ENCODE measurements around the gene PIWIL1.

PIWIL1 gene

DNA sequence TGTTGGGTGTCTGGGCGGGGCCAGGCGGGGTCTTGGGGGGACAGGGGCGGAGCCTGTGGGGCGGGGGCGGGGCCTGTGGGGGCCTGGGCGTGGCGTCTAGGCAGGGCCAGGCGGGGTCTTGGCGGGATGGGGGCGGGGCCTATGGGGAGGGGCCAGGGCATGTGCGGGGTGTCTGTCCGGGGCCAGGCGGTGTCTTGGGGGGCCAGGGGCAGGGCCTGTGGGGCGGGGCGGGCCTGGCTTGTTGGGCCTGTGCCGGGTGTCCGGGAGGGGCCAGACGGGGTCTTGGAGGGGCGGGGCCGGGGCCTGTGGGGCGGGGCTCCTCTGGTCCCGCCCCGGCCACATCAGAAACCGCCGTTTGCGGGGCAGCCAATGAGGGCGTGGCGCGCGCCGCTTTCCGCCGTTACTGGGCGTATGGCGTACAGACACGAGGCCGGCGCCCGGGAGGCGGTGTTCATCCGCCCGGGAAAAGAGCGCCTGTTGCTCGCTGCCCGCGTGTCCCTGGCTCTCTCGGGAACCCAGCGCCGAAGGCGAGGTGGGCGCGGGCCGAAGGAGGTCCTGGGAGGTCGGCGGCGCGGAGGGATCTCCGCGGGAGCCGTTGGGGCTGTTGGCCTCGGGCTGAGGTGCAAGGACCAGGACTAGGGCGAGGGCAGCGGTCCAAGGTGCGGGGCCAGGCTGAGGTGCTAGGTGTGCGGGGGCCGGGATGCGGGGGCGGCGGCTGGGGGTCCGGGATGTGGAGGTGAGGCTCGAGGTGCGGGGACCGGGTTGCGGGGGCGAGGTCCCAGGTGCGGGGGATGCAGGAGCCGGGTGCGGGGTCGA lies at the start of gene PIWIL1:
Gene PIWIL1, plus strand, starts transcription at position 400 of the 816 bp plus-strand sequence. CDS start 4,705 bp downstream, outside the sequence.
- no peak for DNase-seq (ENCODE audit: low read depth in 2 of 2)

DNA sequence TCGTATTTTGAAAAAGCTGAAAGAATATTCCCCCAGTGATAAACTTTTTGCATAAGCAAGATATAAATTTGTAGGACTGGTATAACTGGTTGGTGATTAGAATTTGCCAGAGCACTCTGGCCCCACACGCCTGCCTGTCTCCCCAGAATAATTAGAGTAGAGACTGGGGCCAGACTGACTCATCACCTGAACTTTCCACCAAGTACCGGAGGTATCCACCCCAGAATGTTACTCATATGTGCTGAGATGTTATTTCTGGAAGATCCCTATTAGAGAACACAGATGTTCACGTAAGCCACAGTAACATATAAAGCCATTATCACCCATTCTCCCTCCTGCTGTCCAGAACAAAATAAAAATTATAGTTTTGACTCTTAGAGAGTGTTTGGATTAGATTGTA lies 49.5 kb upstream of the PIWIL1 start:
- DNase-seq (ENCODE audit: low read depth in 2 of 2), result no peak

DNA sequence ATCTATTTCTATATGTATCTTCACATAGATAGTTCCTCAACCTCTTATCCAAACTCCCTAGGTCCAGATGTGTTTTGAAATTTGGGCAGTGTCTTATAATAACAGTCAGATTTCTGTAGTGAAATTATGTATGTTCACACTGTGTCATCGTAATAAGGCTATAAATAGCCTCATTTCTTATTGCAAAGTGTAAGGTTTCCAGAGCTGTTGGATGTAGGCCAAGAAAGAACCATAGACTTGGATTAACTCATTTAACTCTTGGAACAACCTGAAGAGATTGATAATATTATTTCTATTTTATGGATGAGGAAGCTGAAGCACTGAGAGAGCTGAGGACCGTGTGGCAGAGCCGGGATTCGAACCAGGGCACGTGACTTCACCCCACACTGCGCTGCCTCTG lies 49.0 kb upstream of the PIWIL1 start:
- peak in 1 of 2 experiments; percentile 2 for DNase-seq (ENCODE audit: low read depth in 2 of 2)

- DNase-seq (ENCODE audit: low read depth in 2 of 2), result no peak
These were observed 47.6 kb upstream of the PIWIL1 start for GRCh38 chr12:130290114-130290513.

DNA sequence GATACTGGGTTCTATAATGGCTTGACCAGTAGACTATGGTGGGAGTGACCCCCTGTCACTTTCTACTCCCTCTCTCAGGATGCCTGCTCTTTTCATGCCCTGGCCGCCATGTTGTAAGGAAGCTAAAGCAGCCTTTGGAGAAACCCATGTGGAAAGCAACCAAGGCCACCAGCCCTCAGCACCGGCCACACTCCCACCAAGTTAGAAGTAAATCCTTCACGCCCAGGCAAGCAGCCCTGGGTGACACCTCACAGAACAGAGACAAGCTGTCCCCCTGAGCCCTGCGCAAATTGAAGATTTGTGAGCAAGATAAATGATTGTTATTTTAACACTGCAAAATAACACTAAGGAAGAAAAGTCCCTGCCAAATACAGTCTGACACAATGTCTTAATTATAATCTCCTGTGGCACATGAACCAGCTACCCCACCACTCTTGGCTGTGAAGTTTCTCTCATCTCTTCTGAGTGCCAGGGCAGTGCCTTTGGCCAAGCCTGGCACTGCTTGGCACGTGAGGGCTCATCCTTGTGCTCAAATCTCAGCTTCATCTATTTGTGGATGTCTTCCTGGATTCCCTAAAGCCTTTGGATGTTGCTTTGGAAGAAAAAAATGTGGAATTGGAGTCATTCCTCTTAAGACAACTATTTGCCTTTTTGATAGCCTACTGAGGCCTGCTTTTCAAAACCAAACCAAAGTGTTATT lies 39.2 kb upstream of the PIWIL1 start:
- DNase-seq (ENCODE audit: low read depth in 2 of 2), result no peak

- DNase-seq (ENCODE audit: low read depth in 2 of 2), result no peak
These were observed 38.1 kb upstream of the PIWIL1 start for GRCh38 chr12:130299574-130299973.

DNA sequence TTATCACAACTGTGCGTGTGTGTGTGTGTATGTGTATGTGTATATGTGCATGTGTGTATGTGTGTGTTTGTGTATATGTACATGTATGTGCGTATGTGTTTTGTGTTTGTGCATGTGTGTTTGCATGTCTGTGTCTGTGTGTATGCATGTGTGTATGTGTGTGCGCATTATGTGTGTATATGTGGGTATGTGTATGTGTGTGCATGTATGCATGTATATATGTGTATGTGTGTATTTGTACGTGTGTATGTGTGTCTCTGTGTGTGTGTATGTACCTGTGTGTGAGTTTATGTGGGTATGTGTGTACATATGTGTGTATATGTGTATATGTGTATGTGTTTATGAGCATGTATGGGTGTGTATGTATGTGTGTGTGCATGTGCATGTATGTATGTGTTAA lies 37.6 kb upstream of the PIWIL1 start:
- DNase-seq (ENCODE audit: low read depth in 2 of 2), result no peak

DNA sequence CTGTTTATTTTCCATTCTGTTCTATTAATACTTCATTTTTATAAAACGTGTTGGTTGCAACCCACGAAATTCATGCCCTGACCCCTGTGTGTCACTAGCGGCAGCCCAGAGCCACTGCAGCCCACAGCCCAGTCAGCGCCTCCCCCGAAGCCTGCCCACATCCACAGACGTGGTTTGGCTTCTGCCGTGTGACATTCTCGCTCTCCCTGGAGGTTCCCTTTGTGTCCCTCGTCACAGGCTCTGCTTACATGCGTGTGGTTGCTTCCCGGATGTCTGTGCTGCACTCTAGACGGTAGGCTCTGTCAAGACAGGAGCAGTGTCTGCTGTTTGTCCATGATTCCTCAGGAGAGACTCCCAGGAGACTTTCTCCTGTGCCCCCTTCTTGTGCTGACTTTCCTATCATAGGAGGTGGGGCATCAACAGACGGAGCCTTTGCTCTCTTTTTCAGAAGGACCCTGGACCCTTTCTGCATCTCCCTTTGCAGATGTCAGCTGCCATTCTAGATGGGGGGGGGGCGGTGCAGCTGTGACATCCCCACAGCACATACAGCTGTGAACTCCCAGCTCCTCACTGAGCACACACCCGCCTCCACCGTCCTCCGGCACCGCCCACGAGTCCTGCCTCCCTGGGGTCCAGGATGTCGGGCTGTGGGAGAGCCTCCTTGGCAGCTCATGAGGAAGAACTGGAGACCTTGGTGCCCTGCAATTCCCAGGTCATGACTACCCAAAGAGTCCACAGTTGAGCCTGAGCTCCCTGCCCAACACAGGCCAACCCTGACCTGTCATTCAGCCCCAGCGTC lies 36.8 kb upstream of the PIWIL1 start:
- no peak for DNase-seq (ENCODE audit: low read depth in 2 of 2)

DNA sequence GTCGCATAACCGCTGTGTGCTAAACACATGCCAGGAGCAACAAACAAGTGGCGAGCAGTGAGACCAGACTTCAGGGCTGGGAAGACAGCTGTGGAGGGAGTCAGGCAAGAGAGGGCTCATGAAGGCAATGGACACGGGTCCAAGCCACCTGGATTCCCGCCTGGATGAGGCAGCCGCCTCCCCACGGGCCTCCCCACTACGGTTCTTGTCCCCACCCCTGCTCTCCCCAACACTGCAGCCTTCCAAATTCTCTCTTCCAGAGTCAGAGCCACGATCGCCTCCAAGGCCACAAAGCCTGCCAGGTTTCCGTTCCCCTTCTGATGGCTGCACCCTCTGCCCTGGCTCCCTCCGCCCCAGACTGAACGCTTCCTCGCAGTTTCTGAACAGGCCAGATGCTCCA lies 36.1 kb upstream of the PIWIL1 start:
- DNase-seq (ENCODE audit: low read depth in 2 of 2), result no peak

GRCh38 chr12:130303781-130304180 lies 33.9 kb upstream of the PIWIL1 start:
- no peak for DNase-seq (ENCODE audit: low read depth in 2 of 2)

- no peak for DNase-seq (ENCODE audit: low read depth in 2 of 2)
These were observed 29.8 kb upstream of the PIWIL1 start for GRCh38 chr12:130307859-130308258.

DNA sequence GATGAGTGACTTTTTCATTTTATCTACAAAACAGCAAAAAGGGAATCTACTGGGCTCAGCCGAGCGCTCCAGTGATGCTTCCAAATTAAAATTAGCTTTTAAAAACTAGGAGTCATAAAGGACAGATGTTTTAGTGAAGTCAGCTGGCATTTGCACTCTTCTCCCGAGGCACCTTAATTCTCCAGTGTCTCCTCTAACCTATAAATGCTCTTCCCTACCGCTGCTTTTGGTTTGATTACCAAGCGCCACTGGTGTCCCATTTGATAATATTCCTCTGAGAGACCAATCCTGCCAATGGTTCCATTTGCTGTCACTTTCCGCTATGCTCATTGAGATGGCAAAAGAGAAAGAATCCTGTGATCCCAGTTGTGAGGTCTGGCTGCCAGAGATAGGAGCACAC lies 29.3 kb upstream of the PIWIL1 start:
- DNase-seq (ENCODE audit: low read depth in 2 of 2), result no peak

DNA sequence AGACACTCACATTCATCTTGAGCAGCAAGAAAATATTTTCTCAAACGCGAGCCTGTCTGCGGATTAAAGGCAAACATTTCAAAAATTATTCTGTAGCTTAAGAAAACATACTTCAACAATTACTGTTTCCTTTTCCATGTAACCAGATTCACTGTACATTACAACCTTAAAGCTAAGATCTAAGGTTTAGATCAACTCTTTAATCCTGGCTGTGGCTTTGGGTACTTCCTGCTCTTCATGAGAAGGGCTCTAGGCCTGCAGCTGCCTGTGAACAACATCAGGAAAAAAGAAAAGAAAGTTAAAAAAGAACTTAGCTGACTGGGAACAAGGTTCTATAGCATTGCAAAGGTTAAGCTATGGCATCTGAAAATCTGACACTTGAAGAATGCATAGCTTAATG lies 21.4 kb upstream of the PIWIL1 start:
- DNase-seq (ENCODE audit: low read depth in 2 of 2), result no peak

DNA sequence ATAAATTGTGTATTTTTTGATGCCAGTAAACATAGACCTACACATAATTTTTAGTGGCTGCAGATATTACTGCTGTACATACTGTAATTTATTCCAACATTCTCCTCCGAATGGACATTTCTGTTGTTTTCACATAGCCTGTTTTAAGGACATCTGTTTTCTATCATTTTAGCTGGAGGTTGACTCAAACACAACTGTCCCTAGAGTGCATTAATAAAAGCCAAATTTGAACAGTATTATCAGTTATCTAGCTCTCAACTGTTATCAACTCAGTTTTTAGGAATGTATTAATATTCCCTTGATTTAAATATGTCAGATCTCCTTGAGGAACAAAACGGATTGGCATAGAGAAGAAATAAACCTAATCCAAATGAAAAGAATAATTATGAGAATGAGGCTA lies 17.2 kb upstream of the PIWIL1 start:
- DNase-seq (ENCODE audit: low read depth in 2 of 2), result no peak

- DNase-seq (ENCODE audit: low read depth in 2 of 2), result no peak
These were observed 15.4 kb upstream of the PIWIL1 start for GRCh38 chr12:130322263-130322662.

- no peak for DNase-seq (ENCODE audit: low read depth in 2 of 2)
These were observed 7.0 kb upstream of the PIWIL1 start for GRCh38 chr12:130330685-130331084.

GRCh38 chr12:130331146-130331545 lies 6.5 kb upstream of the PIWIL1 start:
- no peak for DNase-seq (ENCODE audit: low read depth in 2 of 2)

GRCh38 chr12:130333341-130333740 lies 4.3 kb upstream of the PIWIL1 start:
- no peak for DNase-seq (ENCODE audit: low read depth in 2 of 2)

- no peak for DNase-seq (ENCODE audit: low read depth in 2 of 2)
These were observed 3.3 kb upstream of the PIWIL1 start for GRCh38 chr12:130334399-130334798.

DNA sequence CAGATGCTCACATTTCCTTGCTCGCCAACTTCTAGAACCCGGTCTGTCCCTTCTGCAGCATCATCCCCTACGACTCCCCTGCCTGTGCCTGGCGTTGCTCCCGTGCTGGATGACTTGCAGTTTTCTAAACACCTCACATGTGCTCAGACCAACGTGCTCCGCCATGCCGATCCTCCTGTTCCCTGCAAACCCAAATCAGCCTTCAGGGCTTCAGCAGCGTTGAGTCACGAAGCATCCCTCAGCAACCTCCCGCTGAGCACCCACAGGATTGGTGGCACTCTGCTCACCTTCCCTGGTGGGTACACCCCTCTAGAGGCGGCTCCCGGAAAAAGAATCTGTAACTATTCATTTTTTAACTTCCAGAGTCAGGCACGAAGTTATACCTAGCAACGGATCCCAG lies 2.8 kb upstream of the PIWIL1 start:
- no peak for DNase-seq (ENCODE audit: low read depth in 2 of 2)

GRCh38 chr12:130335517-130336392 lies 1.9 kb upstream of the PIWIL1 start:
- peak; percentile 12 to 20 for DNase-seq (ENCODE audit: low read depth in 2 of 2)
